OCI-LY1 (cell line): ENCODE results near the gene LRFN4.

ENCODE experiments used
- CTCF ChIP-seq: fragments of 200-600 bp; sonication (generic), shearing (Covaris generic); IDR thresholded peaks from 2 replicates; pipeline ENCODE4 v1.5.1; 2017; ENCODE audit warnings: mild to moderate bottlenecking, antibody characterized with exemption, low read length, moderate library complexity, mixed read lengths
- EZH2 ChIP-seq: fragments of 200-600 bp; sonication (generic), shearing (Covaris generic); IDR thresholded peaks from 2 replicates; pipeline ENCODE4 v1.8.0; 2017; ENCODE audit warnings: borderline replicate concordance, mixed run types, mild to moderate bottlenecking, antibody characterized with exemption, low read length, moderate library complexity, mixed read lengths

DNA sequence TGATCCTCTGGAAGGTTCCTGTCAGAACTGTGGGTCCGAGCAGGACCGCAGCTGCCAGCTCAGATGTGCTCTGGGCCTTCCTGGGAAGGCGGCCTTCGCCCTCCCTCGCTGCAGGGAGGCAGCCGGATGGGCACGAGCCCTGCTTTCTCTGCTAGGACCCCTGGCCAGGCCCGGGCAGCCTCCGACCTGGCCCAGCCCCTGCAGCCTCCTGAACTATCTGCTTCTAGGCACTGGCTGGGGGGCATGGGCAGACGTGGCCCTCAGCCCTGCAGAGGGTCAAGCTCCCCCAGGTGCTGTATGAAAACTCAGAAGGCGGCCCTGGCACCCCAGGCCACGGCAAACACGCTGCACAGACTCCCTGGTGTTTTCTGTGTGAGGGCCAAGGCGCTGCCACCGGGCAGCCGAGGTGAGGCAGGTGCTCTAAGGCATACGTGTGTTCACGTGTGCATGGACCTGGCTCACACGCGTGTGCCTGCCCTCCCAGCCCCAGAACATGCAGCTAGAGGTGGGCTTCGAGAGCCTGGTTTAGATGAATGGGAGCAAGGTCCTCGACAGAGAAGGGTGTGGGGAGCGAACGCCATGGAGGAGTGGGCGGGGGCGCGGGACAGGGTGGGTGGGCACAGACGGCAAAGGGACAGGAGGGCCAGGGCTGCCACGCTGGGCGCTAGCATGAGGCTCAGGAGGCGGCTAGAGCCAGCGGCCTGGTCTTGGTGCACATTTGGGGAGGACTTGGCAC, 4.3 kb downstream of the LRFN4 start:
- TF ChIP-seq EZH2, result no peak
- no peak for TF ChIP-seq CTCF
